GM12878 (cell line): ENCODE results near the gene PAPOLA. TPM values are rescaled to one million over a fixed set of nuclear protein-coding genes. Genes with fewer than 3 reads are reported as not detected.
A peak's percentile ranks its signal among the peaks of the same experiment; 100 is the strongest.

Experiments used
- BACH1 ChIP-seq: fragments of 450-650 bp; IDR thresholded peaks from 2 replicates; pipeline ENCODE4 v1.6.1; 2017; ENCODE audit warnings: mild to moderate bottlenecking, borderline replicate concordance
- BHLHE40 ChIP-seq, 2 experiments: fragments of 450-650 bp in 1 of 2; IDR thresholded peaks; 2 replicates each; pipeline ENCODE4 v1.6.1; 2011 to 2017; ENCODE audit warnings: low read depth in 2 of 2, borderline replicate concordance in 1 of 2, improper control_type of control experiment in 1 of 2, low read length in 1 of 2, mild to moderate bottlenecking in 1 of 2
- BRCA1 ChIP-seq: IDR thresholded peaks from 2 replicates; pipeline ENCODE4 v1.6.1; 2011; ENCODE audit warnings: low read depth, low read length, improper control_type of control experiment
- CHD1 ChIP-seq: IDR thresholded peaks from 2 replicates; pipeline ENCODE4 v1.6.1; 2012; ENCODE audit warnings: low read depth, low read length, improper control_type of control experiment
- E4F1 ChIP-seq: fragments of 450-650 bp; IDR thresholded peaks from 2 replicates; pipeline ENCODE4 v1.6.1; 2018; ENCODE audit warnings: borderline replicate concordance, mild to moderate bottlenecking; ENCODE audit not compliant: partially characterized antibody
- ELK1 ChIP-seq: IDR thresholded peaks from 2 replicates; pipeline ENCODE4 v1.6.1; 2012; ENCODE audit warnings: low read depth, low read length, improper control_type of control experiment
- IKZF2 ChIP-seq, 2 experiments: fragments of 450-650 bp; IDR thresholded peaks; 2 replicates each; pipeline ENCODE4 v1.6.1; 2017; ENCODE audit warnings: mild to moderate bottlenecking in 2 of 2, moderate library complexity in 2 of 2
- NR2F1 ChIP-seq: fragments of 450-650 bp; conservative IDR thresholded peaks from 2 replicates; pipeline ENCODE4 v1.6.1; 2017; ENCODE audit warnings: mild to moderate bottlenecking
- RAD21 ChIP-seq: IDR thresholded peaks from 2 replicates; pipeline ENCODE4 v1.6.1; 2011; ENCODE audit warnings: mild to moderate bottlenecking, low read depth, low read length, moderate library complexity; ENCODE audit not compliant: insufficient read depth
- RFX5 ChIP-seq: IDR thresholded peaks from 2 replicates; pipeline ENCODE4 v1.6.1; 2011; ENCODE audit warnings: low read depth, low read length, improper control_type of control experiment
- RUNX3 ChIP-seq: IDR thresholded peaks from 2 replicates; pipeline ENCODE4 v1.6.1; 2012; ENCODE audit warnings: low read length, inconsistent platforms
- TBL1XR1 ChIP-seq: IDR thresholded peaks from 2 replicates; pipeline ENCODE4 v1.6.1; 2012; ENCODE audit warnings: low read depth, low read length, improper control_type of control experiment
- TCF12 ChIP-seq: IDR thresholded peaks from 2 replicates; pipeline ENCODE4 v1.6.1; 2011; ENCODE audit warnings: low read depth, mild to moderate bottlenecking, low read length
- TCF7 ChIP-seq: IDR thresholded peaks from 2 replicates; pipeline ENCODE4 v1.6.1; 2014; ENCODE audit warnings: antibody characterized with exemption, borderline replicate concordance
- ZBTB11 ChIP-seq: fragments of 450-650 bp; formaldehyde crosslinking; IDR thresholded peaks from 2 replicates; pipeline ENCODE4 v1.5.0; 2022; ENCODE audit warnings: mild to moderate bottlenecking, missing genetic modification characterization
- ZNF217 ChIP-seq: fragments of 450-650 bp; IDR thresholded peaks from 2 replicates; pipeline ENCODE4 v1.6.1; 2017; ENCODE audit warnings: antibody characterized with exemption, mild to moderate bottlenecking
- ZNF24 ChIP-seq: fragments of 450-650 bp; IDR thresholded peaks from 2 replicates; pipeline ENCODE4 v1.6.1; 2017; ENCODE audit warnings: antibody characterized with exemption, mild to moderate bottlenecking
- polyA plus RNA-seq, 11 experiments: library from polyadenylated mRNA; depleted of rRNA in 4 of 11; unstranded in 6 of 11; stranded (reverse) in 5 of 11; fragments of >200 nt; fragmentation: Nextera tagmentation in 4 of 11; fragmentation: Illumina TruSeq in 1 of 11; extraction: Ambion mirVana in 4 of 11; extraction: Trizol in 1 of 11; gene quantifications; 1 replicate in 1 of 11; 2 replicates in 10 of 11; pipeline versions ENCODE4 v1.2.1 to v1.2.3, GENCODE V29; 2011 to 2016; ENCODE audit warnings: inconsistent platforms in 2 of 11, missing spikeins in 2 of 11, low read depth in 1 of 11
- total RNA-seq, 4 experiments: library from RNA; depleted of rRNA in 3 of 4; stranded (reverse); fragments of >200 nt in 3 of 4; fragmentation: Illumina TruSeq in 1 of 4; extraction: Trizol in 1 of 4; gene quantifications; 2 replicates each; pipeline versions ENCODE4 v1.2.1 to v1.2.3, GENCODE V29; 2013 to 2021
- TF ChIP-seq, protein P1 (sequence below): fragments of 450-650 bp; IDR thresholded peaks from 2 replicates; pipeline ENCODE4 v1.6.1; 2017; ENCODE audit warnings: borderline replicate concordance

Gene PAPOLA
- total and polyA plus RNA-seq, 10 of the 15 experiments (the other 5 are each of a cell fraction or from before 2014, with no cell fraction given), result 46.0 to 185 (median 114) TPM

DNA sequence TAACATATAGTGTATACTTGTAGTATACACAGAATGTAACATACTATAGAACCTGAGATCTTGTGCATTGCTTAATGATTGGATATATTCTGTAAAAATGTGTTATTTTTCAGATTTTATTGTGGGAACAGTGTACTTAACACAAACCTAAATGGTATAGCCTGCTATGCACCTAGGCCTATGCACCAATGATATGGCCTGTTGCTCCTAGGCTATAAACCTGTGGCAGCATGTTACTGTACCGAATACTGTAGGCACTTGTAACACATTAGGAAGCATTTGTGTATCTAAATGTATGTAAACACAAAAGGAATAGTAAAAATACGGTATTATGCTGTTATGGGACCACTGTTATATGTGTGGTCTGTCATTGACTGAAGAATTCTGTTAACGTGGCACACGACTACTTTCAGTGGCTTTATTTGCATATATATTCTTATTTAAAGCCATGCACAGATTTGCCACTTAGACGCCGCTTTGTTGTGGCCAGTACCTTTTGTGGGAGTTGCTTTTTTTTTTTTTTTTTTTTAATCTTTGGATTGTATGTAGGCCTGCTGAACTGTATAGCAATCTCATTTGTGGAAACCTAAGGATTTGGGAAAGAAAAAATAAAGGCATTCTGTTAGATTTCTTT lies 7.4 kb downstream of the PAPOLA start (continued):
- TF ChIP-seq ZNF24 (no peak), RAD21 (no peak), IKZF2 (IDR thresholded peaks at IDR 0.05) (no peak; a peak in 1 of 4 replicates), ZBTB11 (no peak), RFX5 (no peak), TCF12 (no peak), TBL1XR1 (no peak), TCF7 (peak; percentile 87), ELK1 (no peak), BHLHE40 (IDR thresholded peaks at IDR 0.05; ENCODE audit: borderline replicate concordance in 1 of 2, low read depth in 2 of 2, low read length in 1 of 2) (peak; percentile 81 to 87; a peak in 3 of 4 replicates), CHD1 (no peak), BACH1 (no peak), NR2F1 (no peak), E4F1 (no peak), ZNF217 (no peak), RUNX3 (peak; percentile 88), BRCA1 (no peak)
- TF ChIP-seq, protein P1, sequence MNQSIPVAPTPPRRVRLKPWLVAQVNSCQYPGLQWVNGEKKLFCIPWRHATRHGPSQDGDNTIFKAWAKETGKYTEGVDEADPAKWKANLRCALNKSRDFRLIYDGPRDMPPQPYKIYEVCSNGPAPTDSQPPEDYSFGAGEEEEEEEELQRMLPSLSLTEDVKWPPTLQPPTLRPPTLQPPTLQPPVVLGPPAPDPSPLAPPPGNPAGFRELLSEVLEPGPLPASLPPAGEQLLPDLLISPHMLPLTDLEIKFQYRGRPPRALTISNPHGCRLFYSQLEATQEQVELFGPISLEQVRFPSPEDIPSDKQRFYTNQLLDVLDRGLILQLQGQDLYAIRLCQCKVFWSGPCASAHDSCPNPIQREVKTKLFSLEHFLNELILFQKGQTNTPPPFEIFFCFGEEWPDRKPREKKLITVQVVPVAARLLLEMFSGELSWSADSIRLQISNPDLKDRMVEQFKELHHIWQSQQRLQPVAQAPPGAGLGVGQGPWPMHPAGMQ, result no peak
